Stimulated activated CD4-positive, alpha-beta T cell treated with anti-CD3 and anti-CD28 coated beads, TNF-alpha, amount 100 ng/mL, for 24 hours (primary cell): Measurements from ENCODE around the gene MRPL43.

ENCODE experiments used
- DNase-seq, 3 experiments: peaks; one replicate each; pipeline ENCODE4 v3.0.0-alpha.2; 2020; ENCODE audit warnings: low read depth in 3 of 3

Gene MRPL43

GRCh38 chr10:101003639-101004206 is 16.4 kb upstream of the MRPL43 start:
- DNase-seq, result no peak

- no peak for DNase-seq
Observed at GRCh38 chr10:101002456-101002855, 15.2 kb upstream of the MRPL43 start.

GRCh38 chr10:101001659-101002035 is 14.3 kb upstream of the MRPL43 start:
- DNase-seq, result no peak

- DNase-seq, result no peak
Observed at GRCh38 chr10:101000915-101001658, 13.8 kb upstream of the MRPL43 start.

GRCh38 chr10:101000127-101000914 is 13.0 kb upstream of the MRPL43 start:
- no peak for DNase-seq

GRCh38 chr10:100999742-101000126 is 12.4 kb upstream of the MRPL43 start, which contains the start of gene LZTS2:
Gene LZTS2, plus strand, starts transcription at chr10:100999808. Its CDS starts 2,731 bp downstream, at chr10:101002539.
- no peak for DNase-seq

GRCh38 chr10:100998991-100999741 is 11.9 kb upstream of the MRPL43 start:
- peak; percentile 58 to 76 (median 64) for DNase-seq

- peak in 2 of 3 experiments; percentile 41 to 68 for DNase-seq
Observed at GRCh38 chr10:100998183-100998990, 11.1 kb upstream of the MRPL43 start.

- DNase-seq, result peak; percentile 38 to 69 (median 44)
Observed at GRCh38 chr10:100997360-100998182, 10.3 kb upstream of the MRPL43 start.

- DNase-seq, result peak in 1 of 3 experiments; percentile 34
Observed at GRCh38 chr10:100996678-100997359, 9.5 kb upstream of the MRPL43 start.

GRCh38 chr10:100995181-100995580 is 7.9 kb upstream of the MRPL43 start:
- DNase-seq, result no peak

GRCh38 chr10:100993986-100994708 is 6.8 kb upstream of the MRPL43 start:
- no peak for DNase-seq

- DNase-seq, result no peak
Observed at GRCh38 chr10:100989088-100989487, 1.8 kb upstream of the MRPL43 start.

- DNase-seq, result no peak
Observed at GRCh38 chr10:100988166-100988565, 869 bp upstream of the MRPL43 start.

GRCh38 chr10:100987685-100988049 is 370 bp upstream of the MRPL43 start:
- DNase-seq, result no peak

GRCh38 chr10:100986623-100986951 is 710 bp downstream of the MRPL43 start:
- DNase-seq, result no peak

- DNase-seq, result no peak
Observed at GRCh38 chr10:100985336-100985735, 2.0 kb downstream of the MRPL43 start.

- no peak for DNase-seq
Observed at GRCh38 chr10:100984672-100985177, 2.6 kb downstream of the MRPL43 start.
